ENCODE data around the gene PPP1CC. TPM values are rescaled to one million over a fixed set of nuclear protein-coding genes. Genes with fewer than 3 reads are reported as not detected.

The PPP1CC gene
- total and polyA plus RNA-seq, 3 experiments from 2014 or later = 130 to 249 (median 242) TPM

DNA sequence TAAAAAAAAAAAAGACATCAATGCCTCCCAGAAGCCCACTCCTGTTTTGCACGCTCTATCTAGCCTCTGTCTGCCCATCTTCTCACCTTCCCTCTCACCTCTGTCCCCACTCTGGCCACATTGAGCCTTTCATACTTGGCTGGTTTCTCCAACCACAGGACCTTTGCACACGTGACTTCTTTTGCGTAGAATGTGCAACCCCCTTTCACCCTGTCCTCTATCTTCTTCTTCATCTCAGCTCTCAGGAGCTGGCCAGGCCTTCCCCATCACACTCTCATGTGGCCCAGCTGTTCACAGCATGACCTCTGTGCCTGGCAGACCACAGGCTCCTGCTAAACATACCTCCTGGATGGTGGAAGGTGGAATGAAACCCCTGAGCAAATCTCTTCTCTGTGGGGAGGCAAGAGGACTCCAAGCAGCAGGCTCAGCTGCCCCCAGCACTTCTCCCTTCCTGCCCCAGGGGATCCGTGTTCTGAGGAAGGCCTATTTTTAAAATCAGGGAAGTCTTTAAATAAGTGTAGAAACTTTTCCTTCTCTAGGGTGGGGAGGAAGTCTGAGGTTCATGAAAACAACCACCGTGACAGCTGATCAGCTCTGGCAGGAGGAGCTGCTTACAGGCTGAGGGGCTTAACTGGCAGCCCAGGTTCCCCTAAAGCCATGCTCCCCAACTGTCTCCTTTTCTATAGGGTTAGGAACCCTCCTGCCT lies 65.3 kb downstream of the PPP1CC start:
- H3K27ac Mint-ChIP-seq = peak overlapping the region; percentile 50 to 98 (median 88)
- H3K9me3 Mint-ChIP-seq = peaks cover 0 to 2% (median 0%) of the 10 kb centered on the region in 5 donors
- H3K9me3 ChIP-seq (ENCODE audit: low read length) = no peaks in the 10 kb centered on the region
- DNase-seq = no peak
- H3K27me3 Mint-ChIP-seq = no peaks in the 10 kb centered on the region
- ChIA-PET POLR2A (no interaction called here), CTCF (interaction anchor here (1.5 kb wide), 1 partner anchor 10 kb away, joined by 3 read pairs; no protein-coding TSS in a partner anchor)
- peaks cover 22% of the 10 kb centered on the region for H3K4me1 ChIP-seq (ENCODE audit: insufficient read depth, low read length)
- H3K27ac ChIP-seq (ENCODE audit: low read depth, low read length) = peak overlapping the region; percentile 6
- H3K27me3 ChIP-seq (ENCODE audit: insufficient read depth, low read length, poor library complexity, severe bottlenecking) = no peaks in the 10 kb centered on the region
- peaks cover 22 to 34% (median 33%) of the 10 kb centered on the region in 3 donors for H3K4me1 Mint-ChIP-seq
- no peaks in the 10 kb centered on the region for H3K36me3 ChIP-seq (ENCODE audit: insufficient read depth, low read length)
- peaks cover 6 to 10% (median 10%) of the 10 kb centered on the region in 3 donors for H3K36me3 Mint-ChIP-seq
- H3K4me3 ChIP-seq (ENCODE audit: low read length) = peak overlapping the region; percentile 2
- peak overlapping the region in 6 of 7 donors; percentile 57 to 86 (median 66) for H3K4me3 Mint-ChIP-seq

DNA sequence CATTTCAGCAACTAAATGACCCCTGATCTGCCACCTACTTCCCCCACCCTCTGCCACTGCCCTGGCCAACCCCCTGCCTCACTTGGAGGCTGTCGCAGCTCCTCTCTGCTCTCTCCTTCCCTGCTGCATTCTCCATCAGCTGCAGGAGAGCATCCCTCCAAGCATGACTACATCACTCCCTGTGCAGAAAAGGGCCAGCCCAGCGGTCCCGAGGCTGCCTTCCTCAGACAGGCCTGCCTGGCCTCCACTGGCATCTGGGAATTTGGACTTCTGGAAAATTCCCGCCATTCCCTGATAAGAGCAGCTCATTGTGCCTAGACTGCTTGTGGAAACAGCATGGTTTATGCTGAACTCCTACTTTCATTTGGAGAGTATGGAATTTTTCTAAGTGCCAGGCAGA lies 66.5 kb downstream of the PPP1CC start:
- CTCF ChIA-PET = no interaction called here
- H3K4me1 ChIP-seq (ENCODE audit: insufficient read depth, low read length) = peaks cover 22% of the 10 kb centered on the region
- no peak for DNase-seq
- H3K9me3 ChIP-seq (ENCODE audit: low read length) = no peaks in the 10 kb centered on the region
- no peaks in the 10 kb centered on the region for H3K27me3 ChIP-seq (ENCODE audit: insufficient read depth, low read length, poor library complexity, severe bottlenecking)
- H3K27ac ChIP-seq (ENCODE audit: low read depth, low read length) = no peak overlapping the region
- POLR2A ChIA-PET = interaction anchor here (0.7 kb wide), 1 partner anchor 21 kb away, joined by 3 read pairs; no protein-coding TSS in a partner anchor
- H3K9me3 Mint-ChIP-seq = peaks cover 0 to 2% (median 0%) of the 10 kb centered on the region in 5 donors
- peak overlapping the region in 1 of 8 donors; percentile 70 for H3K27ac Mint-ChIP-seq
- no peak overlapping the region for H3K4me3 Mint-ChIP-seq
- H3K36me3 ChIP-seq (ENCODE audit: insufficient read depth, low read length) = no peaks in the 10 kb centered on the region
- H3K27me3 Mint-ChIP-seq = no peaks in the 10 kb centered on the region
- H3K36me3 Mint-ChIP-seq = peaks cover 6% of the 10 kb centered on the region in 3 donors
- peaks cover 22 to 34% (median 33%) of the 10 kb centered on the region in 3 donors for H3K4me1 Mint-ChIP-seq
- no peak overlapping the region for H3K4me3 ChIP-seq (ENCODE audit: low read length)

DNA sequence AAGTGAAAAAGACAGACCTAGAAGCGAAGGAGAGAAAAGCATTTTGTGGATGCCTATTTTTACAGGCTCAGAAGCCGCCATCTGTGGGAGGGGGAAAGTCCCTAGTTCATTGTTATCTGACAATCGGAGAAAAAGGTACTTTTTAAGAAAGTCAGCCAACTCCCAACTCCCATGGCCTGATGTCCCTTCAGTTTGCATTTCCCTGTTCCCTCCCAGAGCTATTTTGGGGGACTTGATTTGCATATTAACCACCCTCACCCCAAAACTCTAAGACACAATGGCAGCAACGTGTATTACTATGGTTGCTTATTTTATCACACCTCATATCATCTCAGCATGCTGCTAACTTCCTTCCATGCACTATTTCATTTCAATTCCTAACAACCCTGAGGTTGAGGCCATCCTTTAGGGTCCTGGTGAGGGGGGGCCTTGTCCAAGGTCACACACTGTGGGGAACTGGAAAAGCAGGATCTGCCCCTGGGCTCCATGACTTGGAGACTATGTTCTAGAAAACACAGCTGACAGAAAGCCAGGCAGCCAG lies 72.5 kb downstream of the PPP1CC start:
- Histone ChIP-seq H3K27me3 (ENCODE audit: insufficient read depth, low read length, poor library complexity, severe bottlenecking) (no peaks in the 10 kb centered on the region), H3K9me3 (ENCODE audit: low read length) (no peaks in the 10 kb centered on the region), H3K27ac (ENCODE audit: low read depth, low read length) (no peak overlapping the region), H3K4me1 (ENCODE audit: insufficient read depth, low read length) (peaks cover 19% of the 10 kb centered on the region), H3K4me3 (ENCODE audit: low read length) (no peak overlapping the region), H3K36me3 (ENCODE audit: insufficient read depth, low read length) (no peaks in the 10 kb centered on the region)
- Mint-ChIP-seq H3K36me3 (peaks cover 14 to 25% (median 22%) of the 10 kb centered on the region in 3 donors), H3K4me1 (peaks cover 17 to 22% (median 22%) of the 10 kb centered on the region in 3 donors), H3K27ac (peak overlapping the region in 6 of 8 donors; percentile 51 to 93 (median 68)), H3K27me3 (no peaks in the 10 kb centered on the region), H3K9me3 (peaks cover 0 to 13% (median 11%) of the 10 kb centered on the region in 5 donors), H3K4me3 (no peak overlapping the region)
- DNase-seq = no peak
- ChIA-PET POLR2A (no interaction called here), CTCF (no interaction called here)

Other genes with a start within 250 kb of the PPP1CC start
- 10 to 100 TPM; 86.4 to 88.3 TPM for gene VPS29, start 240.8 kb downstream of the PPP1CC start, total RNA-seq
- 150 TPM for gene VPS29, start 240.8 kb downstream of the PPP1CC start, polyA plus RNA-seq
- gene RAD9B, start 240.6 kb downstream of the PPP1CC start, total RNA-seq = 1 to 10 TPM in 1 of 2 experiments, under 1 TPM in 1; 0.74 to 1.9 TPM
- gene RAD9B, start 240.6 kb downstream of the PPP1CC start, polyA plus RNA-seq = 0.52 TPM
- 10 to 100 TPM; 52.0 TPM for gene PPTC7, start 159.6 kb downstream of the PPP1CC start, total RNA-seq
- gene PPTC7, start 159.6 kb downstream of the PPP1CC start, polyA plus RNA-seq = 11.7 TPM
- 10 to 100 TPM in 1 of 2 experiments, 1 to 10 TPM in 1; 9.8 to 11.1 TPM for gene TCTN1, start 128.8 kb downstream of the PPP1CC start, total RNA-seq
- gene TCTN1, start 128.8 kb downstream of the PPP1CC start, polyA plus RNA-seq = 4.6 TPM
- gene HVCN1, start 53.8 kb downstream of the PPP1CC start, total RNA-seq = 10 to 100 TPM; 18.5 to 20.2 TPM
- gene HVCN1, start 53.8 kb downstream of the PPP1CC start, polyA plus RNA-seq = 17.6 TPM
- not detected for gene CCDC63, start 104.1 kb upstream of the PPP1CC start, total RNA-seq
- not detected for gene CCDC63, start 104.1 kb upstream of the PPP1CC start, polyA plus RNA-seq
- gene MYL2, start 177.7 kb upstream of the PPP1CC start, total RNA-seq = not detected
- not detected for gene MYL2, start 177.7 kb upstream of the PPP1CC start, polyA plus RNA-seq

Measured in CD8-positive, alpha-beta memory T cell (primary cell).